Stimulated activated CD4-positive, alpha-beta T cell treated with anti-CD3 and anti-CD28 coated beads, Interleukin-15, amount 100 ng/mL, for 48 hours (primary cell): Measurements from ENCODE around the gene NKD2.
A peak's percentile ranks its signal among the peaks of the same experiment; 100 is the strongest.

ENCODE experiments used
- DNase-seq, 2 donors: peaks; one replicate each; pipeline ENCODE4 v3.0.0-alpha.2; 2020; ENCODE audit warnings: low read depth in 2 of 2

The NKD2 gene

GRCh38 chr5:1030801-1031271, 22.2 kb downstream of the NKD2 start:
- no peak for DNase-seq

DNA sequence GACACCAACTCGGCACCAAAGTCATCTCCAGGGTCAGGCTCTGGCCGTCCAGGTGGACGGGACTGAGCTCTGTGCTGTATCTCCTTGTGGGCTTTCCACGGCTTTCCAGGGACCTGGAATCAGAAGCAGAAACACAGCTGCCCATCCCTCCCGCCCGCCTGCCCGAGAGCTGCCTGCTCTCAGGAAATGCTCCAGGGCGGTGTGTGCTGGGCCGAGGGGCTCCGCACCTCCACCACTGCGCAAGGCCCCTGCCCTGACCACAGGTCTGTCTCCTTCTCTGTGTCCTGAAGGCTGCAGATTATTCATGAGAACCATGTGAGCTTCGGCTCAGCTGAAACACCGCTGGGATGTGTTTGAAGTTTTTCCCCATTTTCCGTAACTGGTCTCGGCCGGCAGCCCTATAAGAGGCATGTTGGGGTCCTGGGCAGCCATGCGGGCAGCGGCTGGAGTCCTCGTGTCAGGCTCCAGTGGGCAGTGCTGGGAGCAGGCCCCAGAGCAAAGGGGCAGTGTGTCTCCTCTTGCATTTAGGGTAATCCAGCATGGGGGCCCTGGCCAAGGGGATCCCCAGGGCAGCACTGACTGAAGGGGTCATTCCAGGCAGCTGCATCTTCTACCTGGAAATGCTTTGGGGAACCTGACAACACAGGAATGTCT, 22.8 kb downstream of the NKD2 start:
- DNase-seq, result no peak

GRCh38 chr5:1032011-1032410, 23.4 kb downstream of the NKD2 start:
- no peak for DNase-seq

- no peak for DNase-seq
Observed at GRCh38 chr5:1032551-1033027, 24.0 kb downstream of the NKD2 start.

DNA sequence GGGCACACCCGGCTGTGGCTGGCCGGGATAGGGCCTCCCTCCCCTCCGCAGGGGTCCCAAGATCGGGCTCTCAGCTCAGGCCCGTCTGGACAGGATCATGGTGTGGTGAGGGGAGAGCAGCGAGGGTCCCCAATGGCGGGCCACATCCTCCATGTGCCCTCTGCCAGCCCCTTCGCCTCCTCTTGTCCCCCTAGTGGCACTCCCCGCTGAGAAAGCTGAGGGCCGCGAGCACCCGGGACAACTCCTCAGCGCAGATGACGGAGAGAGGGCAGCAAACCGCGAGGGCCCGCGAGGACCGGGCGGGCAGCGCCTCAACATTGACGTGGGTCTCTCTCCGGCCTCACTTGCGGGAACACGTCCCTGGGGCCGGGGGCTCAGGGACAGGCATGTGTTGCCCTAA, 24.6 kb downstream of the NKD2 start:
- DNase-seq, result no peak

GRCh38 chr5:1033606-1034420, 25.2 kb downstream of the NKD2 start:
- DNase-seq, result no peak

DNA sequence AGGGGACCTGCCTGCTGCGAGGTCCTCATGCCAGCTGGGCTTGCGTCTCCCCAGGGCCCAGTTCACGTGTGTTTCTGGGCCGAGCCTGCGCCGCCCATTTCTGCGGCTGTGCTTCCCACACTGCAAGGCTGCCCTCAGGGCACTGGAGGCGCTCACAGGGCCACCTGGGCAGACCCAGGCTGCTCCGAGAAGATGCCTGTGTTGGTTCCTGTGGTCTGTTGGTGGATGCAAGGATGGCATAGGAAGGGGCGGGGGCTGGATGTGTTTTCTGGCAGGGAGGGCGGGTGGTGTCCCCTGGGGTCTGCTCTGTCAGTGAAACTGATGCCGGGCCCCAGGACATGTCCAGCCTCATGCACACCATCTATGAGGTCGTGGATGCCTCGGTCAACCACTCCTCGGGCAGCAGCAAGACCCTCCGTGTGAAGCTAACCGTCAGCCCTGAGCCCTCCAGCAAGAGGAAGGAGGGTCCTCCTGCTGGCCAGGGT, 25.9 kb downstream of the NKD2 start:
- DNase-seq, result no peak

DNA sequence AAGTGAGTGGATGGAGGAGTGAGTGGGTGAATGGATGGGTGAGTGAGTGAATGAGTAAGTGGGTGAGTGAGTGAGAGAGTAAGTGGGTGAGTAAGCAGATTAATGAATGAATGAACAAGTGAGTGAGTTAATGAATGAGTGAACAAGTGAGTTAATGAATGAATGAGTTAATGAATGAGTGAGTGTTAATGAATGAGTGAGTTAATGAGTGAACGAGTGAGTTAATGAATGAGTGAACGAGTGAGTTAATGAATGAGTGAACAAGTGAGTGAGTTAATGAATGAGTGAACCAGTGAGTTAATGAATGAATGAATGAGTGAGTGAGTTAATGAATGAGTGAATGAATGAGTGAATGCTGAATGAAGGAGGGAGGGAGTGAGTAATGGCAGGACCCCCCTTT, 26.4 kb downstream of the NKD2 start:
- no peak for DNase-seq

- DNase-seq, result no peak
Observed at GRCh38 chr5:1035421-1036405, 27.1 kb downstream of the NKD2 start.

DNA sequence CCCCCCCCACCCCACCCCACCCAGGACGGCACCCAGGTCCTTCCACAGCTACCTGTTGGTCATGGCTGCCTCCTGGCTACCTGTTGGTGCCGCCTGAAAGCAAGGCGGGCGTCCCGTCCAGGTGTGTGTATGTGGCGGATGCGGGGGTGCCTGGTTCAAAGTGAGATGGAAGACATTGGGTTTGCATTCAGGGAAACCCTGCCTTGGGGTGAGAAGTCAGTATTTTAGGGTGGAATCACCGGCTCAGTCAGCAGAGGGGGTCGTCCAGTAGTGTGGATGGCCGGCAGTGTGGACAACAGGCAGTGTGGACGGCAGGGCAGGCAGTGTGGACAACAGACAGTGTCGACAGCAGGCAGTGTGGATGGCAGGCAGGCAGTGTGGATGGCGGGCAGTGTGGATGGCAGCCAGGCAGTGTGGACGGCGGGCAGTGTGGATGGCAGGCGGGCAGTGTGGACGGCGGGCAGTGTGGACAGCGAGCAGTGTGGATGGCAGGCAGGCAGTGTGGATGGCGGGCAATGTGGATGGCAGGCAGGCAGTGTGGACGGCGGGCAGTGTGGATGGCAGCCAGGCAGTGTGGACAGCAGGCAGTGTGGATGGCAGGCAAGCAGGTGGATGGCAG, 28.0 kb downstream of the NKD2 start:
- no peak for DNase-seq

GRCh38 chr5:1037123-1037670, 28.6 kb downstream of the NKD2 start:
- no peak for DNase-seq

DNA sequence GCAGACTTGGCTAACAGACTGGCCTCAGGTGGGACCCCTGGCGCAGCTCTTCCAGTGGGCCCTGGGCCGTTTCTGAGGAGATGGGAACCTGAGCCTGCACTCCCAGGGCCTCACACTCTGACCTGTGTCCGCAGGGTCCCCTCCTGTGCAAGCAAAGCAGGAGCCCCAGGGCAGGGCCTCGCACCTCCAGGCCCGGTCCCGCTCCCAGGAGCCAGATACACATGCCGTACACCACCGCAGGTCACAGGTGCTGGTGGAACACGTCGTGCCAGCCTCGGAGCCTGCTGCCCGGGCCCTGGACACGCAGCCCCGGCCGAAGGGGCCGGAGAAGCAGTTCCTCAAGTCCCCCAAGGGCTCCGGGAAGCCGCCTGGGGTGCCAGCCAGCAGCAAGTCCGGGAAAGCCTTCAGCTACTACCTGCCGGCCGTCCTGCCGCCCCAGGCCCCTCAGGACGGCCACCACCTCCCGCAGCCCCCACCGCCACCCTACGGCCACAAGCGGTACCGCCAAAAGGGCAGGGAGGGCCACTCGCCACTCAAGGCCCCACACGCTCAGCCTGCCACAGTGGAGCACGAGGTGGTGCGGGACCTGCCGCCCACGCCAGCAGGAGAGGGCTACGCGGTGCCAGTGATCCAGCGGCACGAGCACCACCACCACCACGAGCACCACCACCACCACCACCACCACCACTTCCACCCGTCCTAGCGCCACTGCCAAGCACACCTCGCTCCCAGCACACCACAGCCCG, 29.2 kb downstream of the NKD2 start:
- DNase-seq, result no peak

- no peak for DNase-seq
Observed at GRCh38 chr5:1038417-1039209, 30.0 kb downstream of the NKD2 start.

DNA sequence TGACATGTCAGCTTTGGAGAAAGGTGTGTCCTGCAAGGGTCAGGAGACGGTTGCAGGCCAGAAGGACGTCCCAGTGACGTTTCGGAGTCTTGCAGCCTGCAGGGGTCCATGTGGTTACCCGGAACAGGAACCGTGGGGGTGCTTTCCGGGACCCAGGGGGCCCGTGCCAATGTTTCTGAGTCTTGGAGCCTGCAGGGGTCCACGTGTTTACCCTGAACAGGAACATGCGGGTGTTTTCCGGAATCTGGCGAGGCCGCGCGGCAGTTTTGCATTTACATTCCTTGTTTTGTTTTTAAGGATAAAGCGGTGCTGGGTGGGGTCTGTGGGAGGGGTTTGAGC, 30.6 kb downstream of the NKD2 start:
- DNase-seq, result no peak

GRCh38 chr5:1039706-1040260, 31.2 kb downstream of the NKD2 start:
- DNase-seq, result no peak

DNA sequence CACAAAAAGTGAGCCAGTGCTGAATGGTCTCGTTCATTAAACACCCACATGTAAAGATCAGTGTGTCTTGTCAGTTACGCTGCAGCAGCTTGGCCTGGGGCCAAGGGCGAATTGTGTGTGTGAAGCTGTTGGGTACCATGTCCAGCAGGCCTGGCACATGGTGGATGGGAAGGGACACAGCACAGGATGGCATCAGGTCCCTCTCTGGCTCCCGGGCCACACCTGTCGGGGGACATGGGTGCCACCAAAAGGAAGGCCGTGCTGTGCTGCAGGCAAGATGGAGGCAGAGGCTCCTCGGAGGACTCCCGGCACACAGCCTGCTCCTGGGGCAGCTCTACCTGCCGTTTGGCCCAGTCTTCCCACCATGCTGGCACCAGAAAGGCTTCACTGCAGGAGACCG, 32.0 kb downstream of the NKD2 start:
- no peak for DNase-seq

GRCh38 chr5:1041225-1042143, 32.9 kb downstream of the NKD2 start:
- peak in 1 of 2 donors; percentile 3 for DNase-seq

DNA sequence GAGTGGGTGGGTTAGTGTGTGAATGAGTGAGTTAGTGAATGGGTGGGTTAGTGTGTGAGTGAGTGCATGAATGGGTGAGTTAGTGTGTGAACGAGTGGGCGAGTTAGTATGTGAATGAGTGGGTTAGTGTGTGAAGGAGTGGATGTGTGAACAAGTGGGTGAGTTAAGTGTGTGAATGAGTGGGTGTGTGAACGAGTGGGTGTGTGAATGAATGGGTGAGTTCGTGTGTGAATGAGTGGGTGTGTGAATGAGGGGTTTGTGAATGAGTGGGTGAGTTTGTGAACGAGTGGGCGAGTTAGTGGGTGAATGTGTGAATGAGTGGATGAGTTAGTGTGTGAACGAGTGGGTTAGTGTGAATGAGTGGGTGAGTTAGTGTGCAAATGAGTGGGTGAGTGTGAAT, 34.0 kb downstream of the NKD2 start:
- no peak for DNase-seq
